Tibial artery (tissue), 4 donors: ENCODE results near the gene SURF4.

Experiments used
- DNase-seq, 2 donors: peaks; one replicate each; pipeline ENCODE4 v3.0.0-alpha.2; 2019
- H3K27ac ChIP-seq, 2 donors: fragments of 200-600 bp; sonication (generic) in 1 of 2; 1 replicate in 1 of 2; 2 replicates in 1 of 2; pipeline ENCODE4 v1.5.1; 2018 to 2019; ENCODE audit warnings: mild to moderate bottlenecking in 1 of 2
- H3K27me3 ChIP-seq, 2 donors: fragments of 200-600 bp; sonication (generic) in 1 of 2; one replicate each; pipeline versions ENCODE4 v1.5.1 to v1.6.0; 2016 to 2019
- H3K36me3 ChIP-seq, 3 donors: fragments of 200-600 bp; sonication (generic) in 2 of 3; one replicate each; pipeline ENCODE4 v1.5.1; 2016 to 2019; ENCODE audit warnings: mild to moderate bottlenecking in 2 of 3
- H3K4me1 ChIP-seq, 4 donors: fragments of 200-600 bp; sonication (generic) in 2 of 4; 1 replicate in 3 of 4; 2 replicates in 1 of 4; pipeline ENCODE4 v1.5.1; 2016 to 2019
- H3K4me3 ChIP-seq, 2 donors: fragments of 200-600 bp; sonication (generic) in 1 of 2; 1 replicate in 1 of 2; 2 replicates in 1 of 2; pipeline ENCODE4 v1.5.1; 2018 to 2019; ENCODE audit warnings: mild to moderate bottlenecking in 2 of 2
- H3K9me3 ChIP-seq, 3 donors: fragments of 200-600 bp; sonication (generic) in 1 of 3; one replicate each; pipeline ENCODE4 v1.5.1; 2016 to 2019
- CTCF ChIP-seq, 2 experiments: fragments of 200-600 bp in 1 of 2; fragments of 450-650 bp in 1 of 2; IDR thresholded peaks; one replicate each; pipeline ENCODE4 v1.5.1; 2017 to 2019; ENCODE audit warnings: antibody characterized with exemption in 2 of 2, mild to moderate bottlenecking in 1 of 2, moderate library complexity in 1 of 2
- intact Hi-C: fragments of 100-400 bp; cut with DNase I; formaldehyde crosslinking; loops from one replicate; pipeline ENCODE4 v1.15.0; 2023; ENCODE audit warnings: low total_unique reads

Gene SURF4

GRCh38 chr9:133375724-133376654, at the start of gene SURF4, which contains the start of gene STKLD1:
TSS of gene SURF4 (minus strand) at chr9:133376060. CDS start at chr9:133375969, 91 bp downstream.
TSS of gene STKLD1 (plus strand) at chr9:133376366. CDS start at chr9:133376474, 108 bp downstream.
- DNase-seq: peak; percentile 94 to 97
- TF ChIP-seq CTCF (IDR thresholded peaks at IDR 0.05): peak in 1 of 2 experiments; percentile 44
- Histone ChIP-seq H3K4me1 (peaks cover 0 to 48% (median 36%) of the 10 kb centered on the region in 4 donors), H3K27ac (peak within 1 kb of the TSS; percentile 93), H3K27me3 (no peaks in the 10 kb centered on the region), H3K4me3 (peak within 1 kb of the TSS; percentile 94), H3K36me3 (peaks cover 4 to 16% (median 14%) of the 10 kb centered on the region in 3 donors), H3K9me3 (no peaks in the 10 kb centered on the region)
- intact Hi-C loops: loop anchor here (5.0 kb wide), 1 partner anchor 41 kb away; the partner anchor contains the start of gene REXO4

- Histone ChIP-seq H3K4me1 (peaks cover 0 to 18% (median 13%) of the 10 kb centered on the region in 4 donors), H3K4me3 (no peak overlapping the region), H3K36me3 (no peaks in the 10 kb centered on the region), H3K27ac (no peak overlapping the region), H3K27me3 (peaks cover 0 to 56% of the 10 kb centered on the region in 2 donors), H3K9me3 (no peaks in the 10 kb centered on the region)
- DNase-seq: no peak
- no peak for TF ChIP-seq CTCF (IDR thresholded peaks at IDR 0.05)
- intact Hi-C loops: no loop called here
Measured at GRCh38 chr9:133425049-133425632, 49.3 kb upstream of the SURF4 start.

GRCh38 chr9:133424187-133424586, 48.3 kb upstream of the SURF4 start:
- no peak for TF ChIP-seq CTCF (IDR thresholded peaks at IDR 0.05)
- intact Hi-C loops: no loop called here

GRCh38 chr9:133423216-133423615, 47.4 kb upstream of the SURF4 start:
- Histone ChIP-seq H3K36me3 (no peaks in the 10 kb centered on the region), H3K4me3 (no peak overlapping the region), H3K27ac (no peak overlapping the region), H3K27me3 (peaks cover 0 to 37% of the 10 kb centered on the region in 2 donors), H3K9me3 (no peaks in the 10 kb centered on the region), H3K4me1 (peaks cover 0 to 7% (median 6%) of the 10 kb centered on the region in 4 donors)
- no peak for DNase-seq
- TF ChIP-seq CTCF (IDR thresholded peaks at IDR 0.05): no peak
- intact Hi-C loops: no loop called here

More at GRCh38 chr9:133424187-133424586, 48.3 kb upstream of the SURF4 start:
- H3K27ac ChIP-seq: no peak overlapping the region
- no peak for DNase-seq
- no peaks in the 10 kb centered on the region for H3K9me3 ChIP-seq
- no peaks in the 10 kb centered on the region for H3K36me3 ChIP-seq
- H3K4me3 ChIP-seq: no peak overlapping the region
- H3K27me3 ChIP-seq: peaks cover 0 to 47% of the 10 kb centered on the region in 2 donors
- H3K4me1 ChIP-seq: peaks cover 0 to 12% (median 10%) of the 10 kb centered on the region in 4 donors

- no peak within 1 kb of the TSS for H3K27ac ChIP-seq
- intact Hi-C loops: no loop called here
- no peak for DNase-seq
Measured at GRCh38 chr9:133421615-133422542, 46.0 kb upstream of the SURF4 start, which contains the start of gene ADAMTS13. TSS of gene ADAMTS13 (plus strand) at chr9:133422367. CDS start at chr9:133422444, 77 bp downstream.

More at GRCh38 chr9:133421615-133422542, 46.0 kb upstream of the SURF4 start, which contains the start of gene ADAMTS13:
- peaks cover 0 to 24% of the 10 kb centered on the region in 2 donors for H3K27me3 ChIP-seq
- H3K4me1 ChIP-seq: peaks cover 0 to 12% (median 9%) of the 10 kb centered on the region in 4 donors
- no peaks in the 10 kb centered on the region for H3K36me3 ChIP-seq
- no peak for TF ChIP-seq CTCF (IDR thresholded peaks at IDR 0.05)
- H3K4me3 ChIP-seq: no peak within 1 kb of the TSS
- H3K9me3 ChIP-seq: no peaks in the 10 kb centered on the region
